Measurements from ENCODE around the gene WNT7A. TPM values are rescaled to one million over a fixed set of nuclear protein-coding genes. Genes with fewer than 3 reads are reported as not detected.

The WNT7A gene
- total and polyA plus RNA-seq, 2 donors (not counting 3 experiments of a cell fraction or from before 2014, with no cell fraction given) = not detected

DNA sequence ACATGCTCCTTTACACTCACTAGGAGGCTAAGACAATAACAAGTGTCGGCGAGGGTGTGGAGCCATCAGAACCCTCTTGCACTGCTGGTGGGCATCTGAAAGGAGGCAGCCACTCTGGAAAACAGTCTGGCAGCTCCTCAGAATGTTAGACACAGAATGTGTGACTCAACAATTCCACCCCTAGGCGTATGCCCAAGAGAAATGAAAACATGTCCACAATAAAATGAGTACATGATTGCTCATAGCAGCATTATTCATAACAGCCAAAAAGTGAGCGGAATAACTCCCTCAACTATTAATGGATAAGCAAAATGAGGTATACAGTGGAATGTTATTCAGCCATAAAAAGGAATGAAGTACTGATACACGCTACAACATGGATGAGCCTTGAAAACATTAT lies 57.8 kb downstream of the WNT7A start:
- H3K36me3 ChIP-seq (ENCODE audit: control insufficient read depth in 2 of 2, extremely low read depth in 1 of 2, insufficient read depth in 2 of 2, low read length in 2 of 2) = no peaks in the 10 kb centered on the region
- H2AFZ ChIP-seq (ENCODE audit: low read depth, low read length) = no peak overlapping the region
- dilution Hi-C loops (cut with MboI; ENCODE audit: extremely low pct_ligation_motif_present, low sequenced_read_pairs) = no loop called here
- DNase-seq (ENCODE audit: low read depth, low spot score) (no peak), FAIRE-seq (no peak)
- H4K20me1 ChIP-seq (replicated peaks; ENCODE audit: control insufficient read depth, extremely low read depth, insufficient read depth, low read length) = no peaks in the 10 kb centered on the region
- H3K4me2 ChIP-seq (ENCODE audit: insufficient read depth, low read length) = no peak overlapping the region
- H3K27ac ChIP-seq (ENCODE audit: insufficient read depth, low read depth, low read length) = no peak overlapping the region
- H3K27me3 ChIP-seq (ENCODE audit: control insufficient read depth in 2 of 2, insufficient read depth in 2 of 2, low read length in 2 of 2) = no peaks in the 10 kb centered on the region
- no peak for TF ChIP-seq MAX (IDR thresholded peaks at IDR 0.05; ENCODE audit: insufficient read depth, insufficient read length)
- TF ChIP-seq JUN (IDR thresholded peaks at IDR 0.05; ENCODE audit: borderline replicate concordance, insufficient read depth, insufficient read length, low read depth) = no peak
- TF ChIP-seq EZH2 (IDR thresholded peaks at IDR 0.05; ENCODE audit: borderline replicate concordance, low read depth, low read length, severe bottlenecking) = no peak
- TF ChIP-seq POLR2AphosphoS5 (IDR thresholded peaks at IDR 0.05; ENCODE audit: insufficient read depth, low read depth, low read length) = no peak
- ChIA-PET CTCF (no interaction called here), POLR2A (no interaction called here)
- no peaks in the 10 kb centered on the region for H3K9me3 ChIP-seq (replicated peaks; ENCODE audit: control insufficient read depth, insufficient read depth, low read length)
- no peaks in the 10 kb centered on the region for H3K9me1 ChIP-seq (replicated peaks; ENCODE audit: control insufficient read depth, extremely low read depth, insufficient read depth, low read length)
- H3K9ac ChIP-seq (replicated peaks; ENCODE audit: extremely low read depth, insufficient read depth, low read length) = no peak overlapping the region
- no peaks in the 10 kb centered on the region for H3K79me2 ChIP-seq (ENCODE audit: control insufficient read depth, insufficient read depth, low read length)
- intact Hi-C loops (cut with micrococcal nuclease) = no loop called here
- no TSS peak for BruUV-seq (replicated peaks)
- H3K4me3 ChIP-seq (replicated peaks in 1 of 3; ENCODE audit: insufficient read depth in 1 of 3, low read depth in 1 of 3, low read length in 3 of 3) = no peak overlapping the region
- no peaks in the 10 kb centered on the region for H3K4me1 ChIP-seq (ENCODE audit: control insufficient read depth, extremely low read depth, insufficient read depth, low read length)

GRCh38 chr3:13821126-13821525 lies 58.7 kb downstream of the WNT7A start:
- no peaks in the 10 kb centered on the region for H3K9me3 ChIP-seq (replicated peaks; ENCODE audit: control insufficient read depth, insufficient read depth, low read length)
- no peak overlapping the region for H2AFZ ChIP-seq (ENCODE audit: low read depth, low read length)
- H4K20me1 ChIP-seq (replicated peaks; ENCODE audit: control insufficient read depth, extremely low read depth, insufficient read depth, low read length) = no peaks in the 10 kb centered on the region
- H3K27me3 ChIP-seq (ENCODE audit: control insufficient read depth in 2 of 2, insufficient read depth in 2 of 2, low read length in 2 of 2) = no peaks in the 10 kb centered on the region
- H3K36me3 ChIP-seq (ENCODE audit: control insufficient read depth in 2 of 2, extremely low read depth in 1 of 2, insufficient read depth in 2 of 2, low read length in 2 of 2) = no peaks in the 10 kb centered on the region
- ChIA-PET CTCF (no interaction called here), POLR2A (no interaction called here)
- FAIRE-seq = no peak
- no peak for DNase-seq (ENCODE audit: low read depth, low spot score)
- H3K4me1 ChIP-seq (ENCODE audit: control insufficient read depth, extremely low read depth, insufficient read depth, low read length) = no peaks in the 10 kb centered on the region
- dilution Hi-C loops (cut with MboI; ENCODE audit: extremely low pct_ligation_motif_present, low sequenced_read_pairs) (no loop called here), intact Hi-C loops (cut with micrococcal nuclease) (no loop called here)
- no peak for TF ChIP-seq EZH2 (IDR thresholded peaks at IDR 0.05; ENCODE audit: borderline replicate concordance, low read depth, low read length, severe bottlenecking)
- no peak for TF ChIP-seq GATA2 (IDR thresholded peaks at IDR 0.05; ENCODE audit: insufficient read depth, insufficient read length, low read depth, low read length)
- no peak for TF ChIP-seq POLR2AphosphoS5 (IDR thresholded peaks at IDR 0.05; ENCODE audit: insufficient read depth, low read depth, low read length)
- no peak for TF ChIP-seq POLR2A (IDR thresholded peaks at IDR 0.05; ENCODE audit: low read depth, low read length)
- TF ChIP-seq MAX (IDR thresholded peaks at IDR 0.05; ENCODE audit: insufficient read depth, insufficient read length) = no peak
- TF ChIP-seq, protein P1, sequence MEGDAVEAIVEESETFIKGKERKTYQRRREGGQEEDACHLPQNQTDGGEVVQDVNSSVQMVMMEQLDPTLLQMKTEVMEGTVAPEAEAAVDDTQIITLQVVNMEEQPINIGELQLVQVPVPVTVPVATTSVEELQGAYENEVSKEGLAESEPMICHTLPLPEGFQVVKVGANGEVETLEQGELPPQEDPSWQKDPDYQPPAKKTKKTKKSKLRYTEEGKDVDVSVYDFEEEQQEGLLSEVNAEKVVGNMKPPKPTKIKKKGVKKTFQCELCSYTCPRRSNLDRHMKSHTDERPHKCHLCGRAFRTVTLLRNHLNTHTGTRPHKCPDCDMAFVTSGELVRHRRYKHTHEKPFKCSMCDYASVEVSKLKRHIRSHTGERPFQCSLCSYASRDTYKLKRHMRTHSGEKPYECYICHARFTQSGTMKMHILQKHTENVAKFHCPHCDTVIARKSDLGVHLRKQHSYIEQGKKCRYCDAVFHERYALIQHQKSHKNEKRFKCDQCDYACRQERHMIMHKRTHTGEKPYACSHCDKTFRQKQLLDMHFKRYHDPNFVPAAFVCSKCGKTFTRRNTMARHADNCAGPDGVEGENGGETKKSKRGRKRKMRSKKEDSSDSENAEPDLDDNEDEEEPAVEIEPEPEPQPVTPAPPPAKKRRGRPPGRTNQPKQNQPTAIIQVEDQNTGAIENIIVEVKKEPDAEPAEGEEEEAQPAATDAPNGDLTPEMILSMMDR (IDR thresholded peaks at IDR 0.05; ENCODE audit: extremely low read depth in 1 of 2, insufficient read depth in 1 of 2, low read depth in 1 of 2, low read length in 2 of 2) = no peak
- TF ChIP-seq FOS (IDR thresholded peaks at IDR 0.05; ENCODE audit: borderline replicate concordance, insufficient read depth, low read length) = no peak
- no peak for TF ChIP-seq MYC (IDR thresholded peaks at IDR 0.05; ENCODE audit: low read depth, low read length)
- TF ChIP-seq JUN (IDR thresholded peaks at IDR 0.05; ENCODE audit: borderline replicate concordance, insufficient read depth, insufficient read length, low read depth) = no peak
- H3K4me2 ChIP-seq (ENCODE audit: insufficient read depth, low read length) = no peak overlapping the region
- H3K9ac ChIP-seq (replicated peaks; ENCODE audit: extremely low read depth, insufficient read depth, low read length) = no peak overlapping the region
- no peak overlapping the region for H3K27ac ChIP-seq (ENCODE audit: insufficient read depth, low read depth, low read length)
- no peaks in the 10 kb centered on the region for H3K79me2 ChIP-seq (ENCODE audit: control insufficient read depth, insufficient read depth, low read length)
- H3K4me3 ChIP-seq (replicated peaks in 1 of 3; ENCODE audit: insufficient read depth in 1 of 3, low read depth in 1 of 3, low read length in 3 of 3) = no peak overlapping the region
- no peaks in the 10 kb centered on the region for H3K9me1 ChIP-seq (replicated peaks; ENCODE audit: control insufficient read depth, extremely low read depth, insufficient read depth, low read length)
- BruUV-seq (replicated peaks) = no TSS peak
